GM21723 (cell line): ENCODE results near the gene KIFC3.
"Not testable (repeated sequence)": the region's sequence is repeated elsewhere in the genome, so short reads cannot be mapped to it uniquely, and the experiment has no call there.

Experiments
- ATAC-seq: cut with Tn5 transposase; IDR thresholded peaks from one replicate; pipeline ENCODE4 v1.9.1; 2021; ENCODE audit warnings: mild to moderate bottlenecking, moderate library complexity; ENCODE audit not compliant: unreplicated experiment

Gene KIFC3

GRCh38 chr16:57826052-57826451 lies 23.8 kb upstream of the KIFC3 start:
- no peak for ATAC-seq

GRCh38 chr16:57825298-57826044 lies 23.2 kb upstream of the KIFC3 start:
- no peak for ATAC-seq

DNA sequence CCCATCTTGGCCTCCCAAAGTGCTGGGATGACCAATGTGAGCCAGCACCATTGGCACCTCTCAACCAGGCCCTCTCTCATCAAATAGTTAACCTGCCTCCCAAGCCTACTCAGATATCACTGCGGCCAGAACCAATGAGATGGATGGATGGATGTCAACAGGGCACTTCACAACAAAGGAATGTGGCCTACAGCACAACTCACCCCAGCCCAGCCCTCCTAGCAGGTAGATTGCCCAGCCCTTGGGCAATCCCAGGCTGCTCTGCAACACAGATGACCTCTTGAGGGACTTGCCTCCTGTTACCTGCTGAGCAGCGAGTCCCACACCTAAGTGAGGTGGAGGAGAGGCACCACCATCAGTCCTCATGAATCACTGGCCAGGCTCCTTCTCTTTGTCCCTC lies 22.6 kb upstream of the KIFC3 start:
- ATAC-seq = no peak

- no peak for ATAC-seq
Measured at GRCh38 chr16:57823836-57824235, 21.5 kb upstream of the KIFC3 start.

DNA sequence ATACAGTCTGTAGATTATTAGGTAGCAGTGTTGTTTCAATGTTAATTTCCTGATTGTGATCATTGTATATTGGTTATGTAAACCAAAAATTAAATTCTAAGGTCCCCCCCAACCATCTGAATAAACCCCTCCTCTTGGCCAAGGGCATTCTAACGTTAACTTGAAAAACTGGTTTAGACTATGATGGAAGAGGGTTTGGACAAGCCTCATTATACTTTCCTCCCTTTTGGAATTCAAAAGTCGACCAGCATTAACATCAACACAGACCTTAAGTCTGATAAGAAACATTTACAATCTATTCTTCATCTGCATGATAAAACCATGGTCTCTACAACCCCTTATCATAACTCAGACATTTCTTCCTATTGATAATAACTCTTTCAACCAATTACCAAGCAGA lies 20.6 kb upstream of the KIFC3 start:
- ATAC-seq = no peak

DNA sequence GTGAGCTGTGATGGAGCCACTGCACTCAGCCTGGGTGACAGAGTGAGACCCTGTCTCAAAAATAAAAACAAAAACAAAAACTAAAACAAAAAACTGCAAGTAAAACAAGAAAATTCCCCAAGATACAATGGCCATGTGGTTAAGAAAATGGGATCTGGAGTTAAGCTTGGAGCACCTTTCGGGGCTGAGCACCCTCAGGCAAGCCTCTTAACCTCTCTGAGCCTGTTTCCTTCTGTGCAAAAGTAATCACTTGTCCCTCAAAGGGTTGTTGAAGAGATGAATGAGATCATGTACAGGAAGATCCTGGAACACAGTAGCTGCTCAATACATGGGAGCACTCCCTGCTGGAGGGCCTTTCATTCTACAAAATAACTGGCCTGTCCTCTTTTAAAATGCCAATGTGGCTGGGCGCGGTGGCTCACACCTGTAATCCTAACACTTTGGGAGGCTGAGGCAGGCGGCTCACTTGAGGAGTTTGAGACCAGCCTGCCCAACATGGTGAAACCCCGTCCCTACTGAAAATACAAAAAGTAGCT lies 19.8 kb upstream of the KIFC3 start:
- ATAC-seq = no peak

DNA sequence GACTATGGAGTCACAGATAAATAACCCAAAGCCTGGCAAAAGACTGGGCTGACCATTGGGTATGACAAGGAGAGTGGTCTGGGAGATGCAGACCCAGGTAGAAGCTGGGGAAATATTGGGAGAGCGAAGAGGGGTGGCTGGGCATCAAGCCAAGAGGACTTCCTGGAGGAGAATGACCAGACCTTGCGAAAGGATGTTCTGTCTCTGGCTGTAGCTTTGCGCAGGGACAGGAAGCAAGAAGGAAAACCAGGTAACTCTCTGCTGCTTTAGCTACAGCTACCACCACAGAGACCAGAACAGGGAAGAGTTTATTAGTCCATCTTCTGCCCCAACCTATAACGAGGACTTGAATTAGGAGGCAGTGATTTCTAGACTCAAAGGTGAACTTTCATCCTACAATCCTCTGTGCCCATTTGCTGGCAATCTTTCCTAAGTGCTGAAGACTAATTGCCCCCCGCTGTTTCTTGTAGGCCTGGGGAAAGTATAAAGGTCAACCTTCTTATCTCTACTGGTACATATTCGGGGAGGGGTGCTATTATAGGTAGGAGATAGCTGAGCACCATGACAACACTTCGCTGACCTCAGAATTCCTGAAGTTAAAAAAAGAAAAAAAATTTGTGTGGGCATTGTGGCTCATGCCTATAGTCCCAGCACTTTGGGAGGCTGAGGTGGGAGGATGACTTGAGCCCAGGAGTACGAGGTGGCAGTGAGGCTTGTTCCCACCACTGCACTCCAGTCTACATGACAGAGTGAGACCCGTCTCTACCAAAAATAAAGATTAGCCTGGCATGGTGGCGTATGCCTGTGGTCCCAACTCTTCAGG lies 19.1 kb upstream of the KIFC3 start:
- ATAC-seq = no peak

GRCh38 chr16:57818377-57819064 lies 16.2 kb upstream of the KIFC3 start:
- no peak for ATAC-seq

- no peak for ATAC-seq
Measured at GRCh38 chr16:57817680-57818079, 15.4 kb upstream of the KIFC3 start.

- ATAC-seq = peak; percentile 75
Measured at GRCh38 chr16:57815987-57816745, 13.9 kb upstream of the KIFC3 start.

GRCh38 chr16:57814896-57815295 lies 12.6 kb upstream of the KIFC3 start:
- no peak for ATAC-seq

DNA sequence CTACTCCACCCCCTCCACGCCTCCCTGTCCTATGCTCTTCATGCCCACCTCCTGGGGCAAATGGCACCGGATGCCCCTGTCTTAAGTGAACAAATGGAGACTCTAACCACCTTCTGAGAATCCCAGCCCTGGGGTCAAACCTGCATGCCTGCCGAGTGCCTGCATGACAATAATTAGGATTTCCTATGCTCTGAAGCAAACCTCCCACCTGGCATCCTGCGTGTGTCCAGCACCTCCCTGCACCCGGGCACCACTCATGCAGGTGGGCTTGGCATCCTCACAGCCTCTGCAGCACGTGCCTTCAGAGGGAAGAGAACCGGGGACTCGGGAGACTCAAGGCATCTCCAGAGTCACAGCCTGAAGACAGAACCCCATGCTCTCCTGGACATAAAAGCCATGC lies 11.2 kb upstream of the KIFC3 start:
- no peak for ATAC-seq

GRCh38 chr16:57811340-57811739 lies 9.0 kb upstream of the KIFC3 start:
- ATAC-seq = not testable (repeated sequence)

DNA sequence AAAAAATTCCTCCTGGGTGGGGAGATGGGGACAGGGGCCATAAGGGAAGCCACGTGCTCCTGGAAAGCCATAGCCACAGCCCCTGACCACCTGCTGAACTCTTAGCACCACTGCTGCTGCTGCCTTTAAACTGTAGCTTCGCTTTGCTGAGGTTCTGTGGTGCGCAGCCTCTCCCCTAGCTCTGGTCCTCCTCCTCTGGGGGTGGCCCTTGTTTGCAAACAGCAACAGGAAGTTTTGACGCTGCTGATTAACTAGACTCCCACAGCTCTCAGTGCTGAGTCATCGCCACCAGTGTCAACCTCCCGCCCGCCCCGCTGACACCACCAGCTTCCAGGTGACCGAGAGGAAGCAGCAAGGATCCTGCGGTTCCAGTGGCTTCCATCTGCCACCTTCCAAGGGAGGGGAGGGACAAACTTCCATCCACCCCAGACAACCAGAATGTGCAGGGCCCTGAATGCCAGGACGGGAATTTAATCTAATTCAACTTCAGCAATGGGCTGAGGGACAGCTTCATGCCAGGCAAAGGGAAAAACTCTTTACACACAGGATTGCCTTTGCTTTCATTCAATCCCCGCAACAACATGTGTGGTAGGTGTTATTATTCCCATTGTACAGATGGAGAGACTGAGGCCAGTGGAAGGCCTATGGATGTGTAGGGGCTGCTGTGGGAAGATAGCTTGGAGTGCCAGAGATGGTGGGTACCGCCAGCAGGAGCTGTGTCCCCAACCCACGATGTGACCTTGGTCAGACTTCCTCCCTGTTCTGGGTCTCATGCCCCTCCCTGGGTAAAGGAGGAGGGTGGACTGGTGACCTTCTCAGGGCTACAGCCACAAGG lies 8.1 kb upstream of the KIFC3 start:
- ATAC-seq = peak; percentile 99

DNA sequence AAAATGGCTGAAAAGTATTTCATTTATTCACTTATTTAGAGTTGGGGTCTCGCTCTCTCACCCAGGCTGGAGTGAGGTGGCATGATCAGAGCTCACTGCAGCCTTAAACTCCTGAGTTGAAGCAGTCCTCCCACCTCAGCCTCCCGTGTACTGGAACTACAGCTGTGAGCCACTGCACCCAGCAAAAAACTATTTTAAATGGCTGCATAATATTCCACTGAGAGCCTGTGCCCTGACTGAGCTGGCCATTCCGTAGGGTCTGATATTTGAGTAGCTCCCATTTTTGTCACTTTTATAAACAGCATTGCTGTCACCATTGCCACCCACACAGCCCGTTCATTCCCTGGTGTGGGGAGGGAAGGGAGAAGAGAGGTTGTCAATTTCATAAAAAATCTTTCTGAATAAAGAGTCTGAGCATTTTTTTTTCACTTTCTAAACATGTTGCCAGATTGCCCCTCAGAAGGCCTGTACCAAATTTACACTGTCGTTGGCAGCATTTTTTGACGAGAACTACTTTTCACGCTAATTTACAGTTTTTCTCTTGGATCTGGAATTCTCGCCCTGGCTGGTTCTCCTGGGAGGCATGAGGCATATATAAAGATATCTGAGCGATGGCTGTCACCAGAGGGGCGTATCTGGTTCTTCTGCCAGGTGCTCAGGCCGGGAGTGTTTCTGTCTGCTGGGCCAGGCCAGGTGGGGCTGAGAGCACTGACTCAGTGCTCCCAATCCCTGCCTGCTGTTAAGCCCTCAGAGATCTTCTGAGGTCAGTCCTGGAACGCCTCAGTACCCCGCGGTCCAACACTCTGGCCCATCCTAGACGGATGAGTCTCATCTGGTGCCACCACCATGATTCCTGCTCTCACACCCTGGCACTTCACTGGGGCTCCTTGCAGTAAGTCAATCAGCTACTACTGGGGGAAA lies 7.2 kb upstream of the KIFC3 start:
- ATAC-seq = peak; percentile 21

DNA sequence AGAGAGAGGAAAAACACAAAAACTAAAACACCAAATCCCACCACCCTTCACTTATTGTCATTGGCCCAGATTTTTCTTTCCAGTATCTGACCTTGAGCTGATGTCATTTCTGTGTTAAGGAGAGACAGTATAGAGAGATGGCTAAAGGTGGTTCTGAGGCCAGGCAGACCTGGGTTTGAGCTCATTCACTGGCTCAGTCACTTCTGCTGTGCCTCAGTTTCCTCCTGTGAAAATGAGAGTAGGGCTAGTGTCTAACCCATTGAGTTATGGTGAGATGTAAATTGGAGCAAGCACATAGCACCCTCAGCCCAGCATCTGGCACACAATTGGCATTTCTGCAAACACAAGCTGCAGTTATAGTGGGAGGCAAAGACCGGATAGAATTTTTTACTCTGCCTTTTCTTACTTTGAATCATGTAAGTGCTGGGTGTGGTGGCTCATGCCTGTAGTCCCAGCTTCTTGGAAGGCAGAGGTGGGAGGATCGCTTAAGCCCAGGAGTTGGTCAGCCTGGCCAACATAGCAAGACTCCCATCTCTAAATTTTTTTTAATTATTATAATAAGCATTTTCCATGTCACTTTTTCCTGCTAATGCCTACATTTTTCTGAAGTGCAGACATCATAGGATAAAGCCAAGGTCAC lies 6.4 kb upstream of the KIFC3 start:
- ATAC-seq = no peak

GRCh38 chr16:57807968-57808528 lies 5.8 kb upstream of the KIFC3 start:
- ATAC-seq = no peak
